ENCODE data around the gene SORCS2. TPM values are rescaled to one million over a fixed set of nuclear protein-coding genes. Genes with fewer than 3 reads are reported as not detected.

The SORCS2 gene
- polyA plus RNA-seq, 1 donor from 2014 or later = not detected

DNA sequence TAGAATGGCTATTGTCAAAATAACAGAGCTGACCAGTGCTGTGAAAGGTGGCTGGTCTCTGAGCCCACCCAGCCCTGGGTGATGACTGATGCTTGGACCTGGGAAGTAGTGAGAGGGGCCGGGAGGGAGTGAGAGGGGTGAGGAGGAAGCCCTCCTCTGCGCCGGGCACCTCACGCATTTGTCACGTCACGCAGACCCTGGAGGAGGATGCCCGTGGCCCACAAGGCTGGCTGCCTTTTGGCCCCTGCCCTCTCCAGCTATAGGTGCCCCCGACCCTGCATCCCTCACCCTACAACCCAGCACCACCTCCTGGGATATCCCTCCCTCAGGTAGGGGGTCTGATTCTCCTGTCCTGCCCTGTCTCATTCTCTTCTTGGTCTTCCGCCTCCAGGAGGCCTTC is 539.9 kb downstream of the SORCS2 start:
- Mint-ChIP-seq H3K4me1 (no peaks in the 10 kb centered on the region), H3K27me3 (peaks cover 3% of the 10 kb centered on the region), H3K4me3 (no peak overlapping the region), H3K9me3 (no peaks in the 10 kb centered on the region), H3K27ac (no peak overlapping the region), H3K36me3 (no peaks in the 10 kb centered on the region)

DNA sequence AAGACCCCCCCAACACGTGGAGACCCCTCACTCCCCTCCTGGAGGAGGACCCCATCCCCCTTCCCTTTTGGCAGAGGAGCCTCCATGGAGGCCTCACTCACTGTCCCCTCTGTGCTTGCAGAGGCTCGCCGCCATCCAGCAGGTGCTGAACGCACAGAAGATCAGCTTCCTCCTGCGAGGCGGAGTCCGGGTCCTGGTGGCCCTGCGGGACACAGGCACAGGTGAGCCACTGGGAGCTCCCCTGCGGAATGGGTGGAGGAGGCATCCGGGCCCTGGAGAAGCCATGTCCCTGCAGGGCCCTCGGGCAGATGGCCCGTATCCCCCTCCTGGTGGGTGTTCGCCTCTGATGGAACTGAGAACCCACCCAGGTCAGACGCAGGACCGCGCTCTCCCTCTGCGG is 540.9 kb downstream of the SORCS2 start:
- H3K4me1 Mint-ChIP-seq = no peaks in the 10 kb centered on the region
- peak overlapping the region in 1 of 4 donors; percentile 18 for H3K4me3 Mint-ChIP-seq
- H3K36me3 Mint-ChIP-seq = no peaks in the 10 kb centered on the region

DNA sequence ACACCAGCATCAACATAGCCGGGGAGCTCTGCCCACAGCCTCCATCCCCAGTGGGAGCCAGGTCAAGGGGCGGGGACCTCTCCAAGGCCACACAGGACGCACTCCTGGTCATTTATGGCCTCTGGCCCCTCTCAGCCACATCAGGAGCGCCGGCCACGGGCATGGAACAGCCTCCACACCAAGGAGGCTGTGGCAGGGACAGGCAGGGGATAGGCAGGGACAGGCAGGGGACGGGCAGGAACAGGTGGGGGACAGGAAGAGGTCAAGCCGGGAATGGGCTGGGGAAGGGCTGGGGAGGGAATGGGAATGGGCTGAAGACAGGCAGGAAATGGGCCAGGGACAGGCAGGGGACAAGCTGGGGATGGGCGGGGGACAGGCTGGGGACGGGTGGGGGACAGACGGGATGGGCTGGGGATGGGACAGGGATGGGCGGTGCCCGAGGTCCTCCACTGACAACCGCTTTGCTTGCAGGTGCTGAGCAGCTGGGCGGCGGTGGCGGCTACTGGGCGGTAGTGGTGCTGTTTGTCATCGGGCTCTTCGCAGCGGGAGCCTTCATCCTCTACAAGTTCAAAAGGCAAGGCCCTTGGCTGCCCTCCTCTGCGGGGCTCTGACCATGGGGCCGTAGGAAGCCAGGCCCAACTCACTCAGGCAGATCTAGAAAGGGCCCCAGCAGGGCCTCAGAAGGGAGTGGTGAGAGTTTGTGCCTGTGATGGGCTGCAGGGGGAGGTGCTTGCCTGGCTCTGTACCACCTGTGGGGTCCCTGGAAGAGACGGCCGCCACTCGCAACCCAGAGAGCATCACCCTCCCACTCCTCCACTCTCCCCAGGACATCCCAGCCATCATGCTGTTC is 541.7 kb downstream of the SORCS2 start:
- no peaks in the 10 kb centered on the region for H3K4me1 Mint-ChIP-seq
- H3K27me3 Mint-ChIP-seq = no peaks in the 10 kb centered on the region
- H3K36me3 Mint-ChIP-seq = no peaks in the 10 kb centered on the region
- H3K9me3 Mint-ChIP-seq = no peaks in the 10 kb centered on the region
- no peak overlapping the region for H3K27ac Mint-ChIP-seq
- H3K4me3 Mint-ChIP-seq = no peak overlapping the region

More for the DNA sequence above, 540.9 kb downstream of the SORCS2 start:
- Mint-ChIP-seq H3K9me3 (no peaks in the 10 kb centered on the region), H3K27ac (no peak overlapping the region), H3K27me3 (peaks cover 3% of the 10 kb centered on the region)

GRCh38 chr4:7734651-7735260 is 542.4 kb downstream of the SORCS2 start:
- H3K4me3 Mint-ChIP-seq = no peak overlapping the region
- H3K27me3 Mint-ChIP-seq = no peaks in the 10 kb centered on the region
- H3K4me1 Mint-ChIP-seq = no peaks in the 10 kb centered on the region
- no peak overlapping the region for H3K27ac Mint-ChIP-seq
- H3K9me3 Mint-ChIP-seq = no peaks in the 10 kb centered on the region
- H3K36me3 Mint-ChIP-seq = no peaks in the 10 kb centered on the region

DNA sequence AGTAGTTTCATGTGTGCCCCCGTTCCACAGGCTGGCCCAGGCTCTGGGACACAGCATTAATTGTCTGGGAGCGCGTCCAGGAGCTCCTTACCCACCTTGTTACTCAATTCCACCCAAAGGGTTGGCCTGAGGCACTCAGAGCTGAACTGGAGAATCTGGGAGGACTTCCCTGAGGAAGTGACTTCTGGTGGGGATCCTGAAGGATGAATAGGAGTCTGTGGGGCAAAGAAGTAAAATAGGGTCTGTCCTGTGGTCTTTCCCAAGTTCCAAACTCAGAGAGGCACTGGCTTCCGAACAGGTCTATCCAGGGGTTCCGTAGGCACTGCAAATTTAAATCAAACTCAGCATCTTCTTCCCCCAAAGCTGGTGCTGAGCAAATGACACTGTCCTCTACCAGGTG is 543.1 kb downstream of the SORCS2 start:
- Mint-ChIP-seq H3K4me3 (no peak overlapping the region), H3K9me3 (no peaks in the 10 kb centered on the region), H3K4me1 (no peaks in the 10 kb centered on the region), H3K27me3 (no peaks in the 10 kb centered on the region), H3K36me3 (no peaks in the 10 kb centered on the region), H3K27ac (no peak overlapping the region)

- Mint-ChIP-seq H3K4me3 (no peak overlapping the region), H3K27ac (no peak overlapping the region), H3K9me3 (no peaks in the 10 kb centered on the region), H3K4me1 (no peaks in the 10 kb centered on the region), H3K27me3 (no peaks in the 10 kb centered on the region), H3K36me3 (no peaks in the 10 kb centered on the region)
Observed at GRCh38 chr4:7735961-7736360, 543.6 kb downstream of the SORCS2 start.

DNA sequence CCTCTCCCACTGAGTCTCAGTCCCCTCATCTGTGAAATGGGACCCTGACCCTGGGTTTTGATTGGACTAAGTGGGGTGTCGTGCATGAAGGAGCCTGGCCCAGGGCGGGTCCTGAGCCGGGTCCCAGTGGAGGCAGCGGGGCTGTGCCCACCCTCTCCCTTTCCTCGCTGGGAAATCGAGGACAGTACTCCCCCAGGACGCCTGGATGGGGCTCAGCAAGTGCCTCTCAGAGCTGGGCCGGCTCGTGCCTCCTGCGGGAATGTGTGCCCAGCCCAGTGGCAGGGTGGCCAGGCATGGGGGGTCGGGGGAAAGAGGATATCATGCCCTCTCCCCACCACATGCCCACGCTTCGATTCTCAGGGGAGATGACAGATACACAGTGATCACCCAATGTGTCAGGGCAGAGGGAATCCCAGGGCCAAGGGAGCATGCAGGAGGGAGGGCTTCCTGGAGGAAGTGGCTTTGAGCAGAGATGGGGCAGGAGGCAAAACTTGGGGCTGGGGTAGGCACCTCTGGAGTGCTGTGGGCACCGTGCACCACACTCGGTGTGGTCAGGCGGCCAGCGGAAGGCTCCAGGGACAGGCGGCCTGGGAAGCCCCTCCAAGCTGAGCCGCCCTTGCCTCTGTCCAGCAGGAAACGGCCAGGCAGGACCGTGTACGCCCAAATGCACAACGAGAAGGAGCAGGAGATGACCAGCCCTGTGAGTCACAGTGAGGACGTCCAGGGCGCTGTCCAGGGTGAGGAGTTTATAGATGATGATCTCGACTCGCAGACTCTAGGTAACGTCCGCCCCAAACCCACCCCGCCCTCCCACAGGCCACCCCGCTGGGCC is 544.3 kb downstream of the SORCS2 start:
- Mint-ChIP-seq H3K27me3 (no peaks in the 10 kb centered on the region), H3K9me3 (no peaks in the 10 kb centered on the region), H3K27ac (no peak overlapping the region), H3K4me3 (no peak overlapping the region), H3K4me1 (no peaks in the 10 kb centered on the region), H3K36me3 (no peaks in the 10 kb centered on the region)

DNA sequence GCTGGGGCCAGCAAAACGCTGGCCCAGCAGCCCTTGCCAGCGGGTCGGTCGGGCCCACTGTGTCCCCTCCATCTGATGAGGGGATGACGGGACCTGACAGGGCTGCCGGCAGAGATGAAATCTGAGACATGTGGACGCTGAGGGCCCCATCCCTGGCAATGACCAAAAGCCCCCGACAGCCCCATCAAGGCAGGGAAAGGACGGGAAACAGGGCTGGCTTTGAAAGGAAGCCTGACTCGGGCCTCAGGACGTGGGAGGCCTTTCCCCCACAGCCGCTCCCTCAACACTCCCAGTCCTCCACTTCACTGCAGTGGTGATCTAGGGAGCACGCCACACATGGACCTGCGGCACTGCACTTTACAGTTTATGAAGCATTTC is 544.9 kb downstream of the SORCS2 start:
- H3K4me3 Mint-ChIP-seq = no peak overlapping the region

GRCh38 chr4:7737752-7738457 is 545.6 kb downstream of the SORCS2 start:
- Mint-ChIP-seq H3K4me3 (no peak overlapping the region), H3K9me3 (no peaks in the 10 kb centered on the region), H3K27me3 (no peaks in the 10 kb centered on the region), H3K36me3 (no peaks in the 10 kb centered on the region), H3K27ac (no peak overlapping the region), H3K4me1 (no peaks in the 10 kb centered on the region)

More for the DNA sequence above, 544.9 kb downstream of the SORCS2 start:
- Mint-ChIP-seq H3K4me1 (no peaks in the 10 kb centered on the region), H3K27me3 (no peaks in the 10 kb centered on the region), H3K9me3 (no peaks in the 10 kb centered on the region), H3K27ac (no peak overlapping the region), H3K36me3 (no peaks in the 10 kb centered on the region)

GRCh38 chr4:7738458-7739076 is 546.2 kb downstream of the SORCS2 start:
- Mint-ChIP-seq H3K36me3 (no peaks in the 10 kb centered on the region), H3K27me3 (no peaks in the 10 kb centered on the region), H3K9me3 (no peaks in the 10 kb centered on the region), H3K4me3 (no peak overlapping the region), H3K4me1 (no peaks in the 10 kb centered on the region), H3K27ac (no peak overlapping the region)

DNA sequence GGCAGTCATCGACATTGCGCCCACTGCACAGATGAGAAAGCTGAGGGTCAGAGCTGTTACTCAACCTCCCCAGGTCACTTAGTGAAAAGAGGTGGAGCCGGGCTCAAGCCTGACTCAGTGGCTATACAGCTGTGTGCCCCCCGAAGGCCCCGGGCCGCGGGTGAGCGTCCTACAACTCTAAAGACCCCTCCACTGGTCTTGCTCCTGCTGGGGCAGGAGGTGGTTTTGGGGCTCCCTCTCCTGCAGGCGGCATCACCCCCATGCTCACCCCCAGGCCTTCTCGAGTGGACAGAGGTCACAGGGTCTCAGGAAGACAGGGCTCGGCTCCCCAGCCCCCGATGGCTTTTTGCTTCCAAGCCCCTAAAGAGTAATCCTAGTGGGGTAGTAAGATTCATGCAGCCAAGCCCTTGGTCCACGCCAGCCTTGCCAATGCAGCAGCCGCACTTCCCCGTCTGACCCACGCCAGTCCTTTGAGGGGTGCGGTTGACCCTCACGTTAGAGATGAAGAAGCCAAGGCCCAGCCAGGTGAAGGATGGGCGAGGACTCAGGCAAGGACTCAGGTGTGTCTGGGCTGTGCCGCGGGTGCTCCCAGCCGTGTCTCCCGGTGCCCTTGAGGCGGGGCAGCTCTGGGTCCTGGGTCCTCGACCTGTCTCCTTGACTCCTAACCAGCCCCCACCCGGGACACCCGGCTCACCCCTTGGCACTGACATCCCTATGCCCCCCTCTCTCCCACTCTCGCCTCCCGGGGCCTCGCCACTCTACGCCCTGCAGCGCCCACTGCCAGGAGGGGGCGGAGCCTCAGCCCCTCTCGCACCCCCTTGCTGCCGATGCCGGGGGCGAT is 547.0 kb downstream of the SORCS2 start:
- H3K4me3 Mint-ChIP-seq = no peak overlapping the region
- H3K27me3 Mint-ChIP-seq = no peaks in the 10 kb centered on the region
- peaks cover 0 to 3% (median 0%) of the 10 kb centered on the region in 3 donors for H3K9me3 Mint-ChIP-seq
- no peaks in the 10 kb centered on the region for H3K36me3 Mint-ChIP-seq
- no peak overlapping the region for H3K27ac Mint-ChIP-seq
- peaks cover 0 to 2% (median 2%) of the 10 kb centered on the region in 3 donors for H3K4me1 Mint-ChIP-seq

- Mint-ChIP-seq H3K4me3 (no peak overlapping the region), H3K27ac (no peak overlapping the region), H3K9me3 (peaks cover 0 to 3% (median 0%) of the 10 kb centered on the region in 3 donors), H3K36me3 (no peaks in the 10 kb centered on the region), H3K4me1 (peaks cover 0 to 2% (median 2%) of the 10 kb centered on the region in 3 donors), H3K27me3 (no peaks in the 10 kb centered on the region)
Observed at GRCh38 chr4:7739918-7740865, 547.9 kb downstream of the SORCS2 start.
